HT1080 (cell line): ENCODE measurements around the gene SLC22A13. TPM values are rescaled to one million over a fixed set of nuclear protein-coding genes. Genes with fewer than 3 reads are reported as not detected.

ENCODE experiments used
- small RNA-seq: library from RNA; depleted of rRNA; stranded (forward); fragments of <200 nt; gene quantifications from one replicate; pipeline ENCODE3, GENCODE V24; 2014
- total RNA-seq: library from RNA; depleted of rRNA; stranded (reverse); fragments of >200 nt; shearing (Covaris generic); gene quantifications from 2 replicates; pipeline ENCODE4 v1.2.3, GENCODE V29; 2014; rRNA removed

The SLC22A13 gene
- total RNA-seq, 1 experiment from 2014 or later, result not detected

Small RNA genes lying within 50 kb of the gene (small RNA-seq; reads per million reads assigned to genes)
- not detected for gene RNU6-235P

Other genes with a start within 250 kb of the SLC22A13 start
- gene PLCD1, start 236.2 kb upstream of the SLC22A13 start, total RNA-seq, result 1.9 and 3.6 TPM in 2 replicates
- not detected in 2 replicates for gene DLEC1, start 226.6 kb upstream of the SLC22A13 start, total RNA-seq
- gene ACAA1, start 128.7 kb upstream of the SLC22A13 start, total RNA-seq, result 9.2 and 14.2 TPM in 2 replicates
- 0.03 TPM in 1 of 2 replicates, not detected in the other for gene MYD88, start 127.2 kb upstream of the SLC22A13 start, total RNA-seq
- gene OXSR1, start 100.3 kb upstream of the SLC22A13 start, total RNA-seq, result 28.5 and 35.6 TPM in 2 replicates
- gene SLC22A14, start 16.5 kb downstream of the SLC22A13 start, total RNA-seq, result not detected in 2 replicates
- 11.0 and 11.6 TPM in 2 replicates for gene XYLB, start 81.0 kb downstream of the SLC22A13 start, total RNA-seq
- gene ACVR2B, start 188.1 kb downstream of the SLC22A13 start, total RNA-seq, result 1.9 and 5.9 TPM in 2 replicates
- gene EXOG, start 230.5 kb downstream of the SLC22A13 start, total RNA-seq, result 8.6 and 8.8 TPM in 2 replicates